BE2C (cell line): Measurements from ENCODE around the gene OTUD7B.
A peak's percentile ranks its signal among the peaks of the same experiment; 100 is the strongest.

Experiments used
- DNase-seq: peaks from one replicate; pipeline ENCODE4 v3.0.0-alpha.2; 2020
- H3K27me3 ChIP-seq: fragments of 250-450 bp; sonication (Bioruptor Pico); 2 replicates; pipeline ENCODE4 v1.5.1; 2020; ENCODE audit warnings: mild to moderate bottlenecking
- H3K36me3 ChIP-seq: fragments of 250-450 bp; sonication (Bioruptor Pico); 2 replicates; pipeline ENCODE4 v1.5.1; 2020; ENCODE audit warnings: mild to moderate bottlenecking
- H3K4me1 ChIP-seq: fragments of 250-450 bp; sonication (Bioruptor Pico); 2 replicates; pipeline ENCODE4 v1.5.1; 2020
- H3K4me3 ChIP-seq: 2 replicates; pipeline ENCODE4 v1.5.1; 2011; ENCODE audit warnings: low read depth, low read length
- H3K9me3 ChIP-seq: fragments of 250-450 bp; sonication (Bioruptor Pico); 2 replicates; pipeline ENCODE4 v1.5.1; 2020
- TF ChIP-seq, protein P1 (sequence below): IDR thresholded peaks from 2 replicates; pipeline ENCODE4 v1.5.1; 2012; ENCODE audit warnings: mild to moderate bottlenecking, low read depth, low read length

OTUD7B gene

DNA sequence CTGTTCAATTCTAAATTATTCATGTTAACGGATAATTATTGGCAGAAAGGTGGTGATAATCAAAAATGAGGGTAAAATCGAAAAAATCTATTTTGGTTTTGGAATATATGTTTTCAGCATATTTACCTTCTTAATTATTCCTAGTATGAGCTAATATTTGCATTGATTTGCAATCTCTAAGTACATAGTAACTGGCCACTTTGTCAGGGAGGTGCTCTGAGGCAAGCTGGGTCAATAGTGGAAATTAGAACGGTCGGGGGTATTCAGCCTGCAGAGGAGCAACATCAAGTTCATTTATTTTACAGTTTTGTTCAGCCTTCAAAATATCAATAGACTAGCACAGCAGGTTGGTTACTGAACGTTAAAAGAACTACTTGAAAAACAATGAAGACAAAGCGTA is 1.8 kb downstream of the OTUD7B start:
- TF ChIP-seq, protein P1, sequence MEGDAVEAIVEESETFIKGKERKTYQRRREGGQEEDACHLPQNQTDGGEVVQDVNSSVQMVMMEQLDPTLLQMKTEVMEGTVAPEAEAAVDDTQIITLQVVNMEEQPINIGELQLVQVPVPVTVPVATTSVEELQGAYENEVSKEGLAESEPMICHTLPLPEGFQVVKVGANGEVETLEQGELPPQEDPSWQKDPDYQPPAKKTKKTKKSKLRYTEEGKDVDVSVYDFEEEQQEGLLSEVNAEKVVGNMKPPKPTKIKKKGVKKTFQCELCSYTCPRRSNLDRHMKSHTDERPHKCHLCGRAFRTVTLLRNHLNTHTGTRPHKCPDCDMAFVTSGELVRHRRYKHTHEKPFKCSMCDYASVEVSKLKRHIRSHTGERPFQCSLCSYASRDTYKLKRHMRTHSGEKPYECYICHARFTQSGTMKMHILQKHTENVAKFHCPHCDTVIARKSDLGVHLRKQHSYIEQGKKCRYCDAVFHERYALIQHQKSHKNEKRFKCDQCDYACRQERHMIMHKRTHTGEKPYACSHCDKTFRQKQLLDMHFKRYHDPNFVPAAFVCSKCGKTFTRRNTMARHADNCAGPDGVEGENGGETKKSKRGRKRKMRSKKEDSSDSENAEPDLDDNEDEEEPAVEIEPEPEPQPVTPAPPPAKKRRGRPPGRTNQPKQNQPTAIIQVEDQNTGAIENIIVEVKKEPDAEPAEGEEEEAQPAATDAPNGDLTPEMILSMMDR, result no peak
- H3K4me1 ChIP-seq, result no peaks in the 10 kb centered on the region
- H3K36me3 ChIP-seq, result peaks cover 10% of the 10 kb centered on the region
- H3K4me3 ChIP-seq, result peak overlapping the region; percentile 98
- H3K27me3 ChIP-seq, result no peaks in the 10 kb centered on the region
- DNase-seq, result no peak
- H3K9me3 ChIP-seq, result no peaks in the 10 kb centered on the region

DNA sequence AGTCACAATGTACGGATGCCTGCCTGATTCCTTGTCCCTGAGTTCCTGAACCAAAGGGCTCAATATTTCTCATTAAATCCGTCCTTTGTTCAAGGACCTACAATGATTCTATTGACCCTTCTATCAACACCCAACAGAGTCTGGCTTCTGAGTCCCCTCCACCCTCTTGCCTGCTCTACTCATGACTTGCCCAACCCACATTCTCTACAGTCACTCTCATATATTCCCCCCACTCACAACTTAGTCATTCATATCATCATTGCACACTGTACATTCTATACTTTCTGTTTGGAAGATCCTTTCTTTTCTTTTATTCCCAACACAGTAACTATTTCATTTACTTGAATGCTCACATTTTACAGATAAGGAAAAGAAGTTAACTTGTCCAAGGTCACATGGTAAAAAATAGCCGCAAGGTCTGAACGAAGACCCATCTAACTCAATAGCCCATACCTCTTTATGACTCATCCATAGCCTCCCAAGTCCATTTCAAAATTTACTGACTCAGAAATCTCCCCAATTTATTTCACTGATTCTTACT is 3.6 kb downstream of the OTUD7B start:
- DNase-seq, result no peak
- TF ChIP-seq, protein P1, result no peak
- H3K27me3 ChIP-seq, result no peaks in the 10 kb centered on the region
- H3K4me1 ChIP-seq, result no peaks in the 10 kb centered on the region
- H3K9me3 ChIP-seq, result no peaks in the 10 kb centered on the region
- peaks cover 13% of the 10 kb centered on the region for H3K36me3 ChIP-seq
- no peak overlapping the region for H3K4me3 ChIP-seq

DNA sequence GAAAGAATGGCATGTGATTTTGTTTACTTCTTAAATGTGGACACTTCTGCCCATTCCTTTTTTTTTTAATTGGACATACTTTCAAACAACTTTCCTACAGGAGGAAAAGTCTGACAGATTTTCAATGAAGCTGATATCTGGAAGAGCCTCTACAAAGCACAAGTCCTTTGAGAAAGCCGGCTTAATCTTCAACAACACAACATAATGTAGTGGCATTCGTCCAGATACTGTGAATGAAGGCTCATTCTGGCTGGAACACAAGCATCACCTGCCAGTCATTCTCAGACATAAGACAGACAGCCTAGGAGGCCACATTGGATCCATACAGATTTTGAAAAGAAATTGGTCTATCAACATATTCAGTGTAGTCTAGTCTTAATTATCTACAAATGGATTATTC is 4.9 kb downstream of the OTUD7B start:
- H3K27me3 ChIP-seq, result no peaks in the 10 kb centered on the region
- TF ChIP-seq, protein P1, result no peak
- no peak overlapping the region for H3K4me3 ChIP-seq
- DNase-seq, result no peak
- no peaks in the 10 kb centered on the region for H3K9me3 ChIP-seq
- H3K36me3 ChIP-seq, result peaks cover 13% of the 10 kb centered on the region
- H3K4me1 ChIP-seq, result no peaks in the 10 kb centered on the region

DNA sequence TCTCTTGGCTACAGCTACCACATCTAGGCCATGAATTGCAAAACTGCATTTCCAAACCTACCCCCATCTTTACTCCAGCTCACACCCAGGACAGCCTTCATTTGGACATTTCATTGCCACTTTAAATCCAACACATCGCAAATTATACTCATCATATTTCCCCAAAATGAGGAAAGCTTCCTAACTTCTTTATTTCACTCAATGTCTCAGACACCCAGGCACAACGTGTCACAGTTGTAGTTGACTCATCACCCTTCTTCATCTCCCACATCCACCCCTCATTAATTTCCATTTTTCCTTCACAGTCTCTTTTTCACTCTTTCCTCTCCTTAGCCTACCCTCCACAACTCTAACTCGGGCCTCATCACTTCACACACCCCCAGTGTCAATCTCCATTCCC is 6.7 kb downstream of the OTUD7B start:
- TF ChIP-seq, protein P1, result no peak
- Histone ChIP-seq H3K27me3 (no peaks in the 10 kb centered on the region), H3K36me3 (peaks cover 13% of the 10 kb centered on the region), H3K9me3 (no peaks in the 10 kb centered on the region), H3K4me3 (no peak overlapping the region), H3K4me1 (no peaks in the 10 kb centered on the region)
- no peak for DNase-seq

DNA sequence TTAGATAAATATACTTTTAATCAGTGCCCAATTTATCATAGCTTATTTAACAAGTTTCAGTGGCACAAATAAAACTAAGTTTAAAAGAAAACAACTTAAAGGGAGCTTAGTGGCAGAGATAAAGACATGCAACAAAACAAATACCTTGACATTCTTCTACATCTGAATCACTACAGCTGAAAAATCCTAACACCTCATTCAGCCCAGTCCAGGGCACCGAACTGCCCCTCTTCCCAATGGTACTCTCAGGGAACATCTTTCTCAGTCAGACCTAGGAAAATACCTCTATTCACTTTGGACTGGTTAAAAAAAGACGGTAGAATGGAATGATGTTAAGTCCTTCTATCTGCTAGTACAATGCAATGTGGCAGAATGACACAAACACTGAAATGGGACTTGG is 8.3 kb downstream of the OTUD7B start:
- peaks cover 18% of the 10 kb centered on the region for H3K36me3 ChIP-seq
- no peaks in the 10 kb centered on the region for H3K4me1 ChIP-seq
- no peak for DNase-seq
- TF ChIP-seq, protein P1, result no peak
- H3K27me3 ChIP-seq, result no peaks in the 10 kb centered on the region
- no peak overlapping the region for H3K4me3 ChIP-seq
- no peaks in the 10 kb centered on the region for H3K9me3 ChIP-seq

DNA sequence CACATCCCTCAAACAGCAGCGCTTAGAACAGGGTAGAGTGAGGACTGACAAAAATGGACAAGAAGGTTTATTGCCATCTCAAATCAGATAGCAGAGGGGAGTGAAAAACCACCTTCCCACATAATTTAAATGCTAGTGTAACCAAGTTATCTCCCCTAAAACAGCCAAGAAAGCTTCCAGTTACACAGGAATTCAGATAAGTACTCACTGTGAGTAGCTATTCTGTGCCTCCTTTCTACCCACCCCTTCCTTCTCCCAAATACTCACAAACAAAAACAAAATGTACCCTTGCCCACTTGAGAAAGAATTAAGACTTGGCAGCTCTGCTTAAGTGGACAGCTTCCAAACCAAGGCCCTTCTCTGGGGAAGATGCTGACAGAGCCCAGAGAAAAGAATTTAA is 9.1 kb downstream of the OTUD7B start:
- TF ChIP-seq, protein P1, result no peak
- H3K4me1 ChIP-seq, result no peaks in the 10 kb centered on the region
- no peak overlapping the region for H3K4me3 ChIP-seq
- no peak for DNase-seq
- peaks cover 18% of the 10 kb centered on the region for H3K36me3 ChIP-seq
- no peaks in the 10 kb centered on the region for H3K27me3 ChIP-seq
- H3K9me3 ChIP-seq, result no peaks in the 10 kb centered on the region
